ENCODE results near the gene CAPN9.

GRCh38 chr1:230823931-230824381 lies 76.8 kb downstream of the CAPN9 start:
- TF ChIP-seq, protein P1, sequence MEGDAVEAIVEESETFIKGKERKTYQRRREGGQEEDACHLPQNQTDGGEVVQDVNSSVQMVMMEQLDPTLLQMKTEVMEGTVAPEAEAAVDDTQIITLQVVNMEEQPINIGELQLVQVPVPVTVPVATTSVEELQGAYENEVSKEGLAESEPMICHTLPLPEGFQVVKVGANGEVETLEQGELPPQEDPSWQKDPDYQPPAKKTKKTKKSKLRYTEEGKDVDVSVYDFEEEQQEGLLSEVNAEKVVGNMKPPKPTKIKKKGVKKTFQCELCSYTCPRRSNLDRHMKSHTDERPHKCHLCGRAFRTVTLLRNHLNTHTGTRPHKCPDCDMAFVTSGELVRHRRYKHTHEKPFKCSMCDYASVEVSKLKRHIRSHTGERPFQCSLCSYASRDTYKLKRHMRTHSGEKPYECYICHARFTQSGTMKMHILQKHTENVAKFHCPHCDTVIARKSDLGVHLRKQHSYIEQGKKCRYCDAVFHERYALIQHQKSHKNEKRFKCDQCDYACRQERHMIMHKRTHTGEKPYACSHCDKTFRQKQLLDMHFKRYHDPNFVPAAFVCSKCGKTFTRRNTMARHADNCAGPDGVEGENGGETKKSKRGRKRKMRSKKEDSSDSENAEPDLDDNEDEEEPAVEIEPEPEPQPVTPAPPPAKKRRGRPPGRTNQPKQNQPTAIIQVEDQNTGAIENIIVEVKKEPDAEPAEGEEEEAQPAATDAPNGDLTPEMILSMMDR (tag by site-specific recombination; IDR thresholded peaks at IDR 0.05): no peak
- TF ChIP-seq SP2 (tag by site-specific recombination; IDR thresholded peaks at IDR 0.05) (no peak), ZNF600 (tag by site-specific recombination; IDR thresholded peaks at IDR 0.05) (no peak)
- TF ChIP-seq, protein P2, sequence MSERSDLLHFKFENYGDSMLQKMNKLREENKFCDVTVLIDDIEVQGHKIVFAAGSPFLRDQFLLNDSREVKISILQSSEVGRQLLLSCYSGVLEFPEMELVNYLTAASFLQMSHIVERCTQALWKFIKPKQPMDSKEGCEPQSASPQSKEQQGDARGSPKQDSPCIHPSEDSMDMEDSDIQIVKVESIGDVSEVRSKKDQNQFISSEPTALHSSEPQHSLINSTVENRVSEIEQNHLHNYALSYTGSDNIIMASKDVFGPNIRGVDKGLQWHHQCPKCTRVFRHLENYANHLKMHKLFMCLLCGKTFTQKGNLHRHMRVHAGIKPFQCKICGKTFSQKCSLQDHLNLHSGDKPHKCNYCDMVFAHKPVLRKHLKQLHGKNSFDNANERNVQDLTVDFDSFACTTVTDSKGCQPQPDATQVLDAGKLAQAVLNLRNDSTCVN (tag by site-specific recombination; optimal IDR thresholded peaks at IDR 0.05): no peak
